Measurements from ENCODE around the gene AHSA1.

DNA sequence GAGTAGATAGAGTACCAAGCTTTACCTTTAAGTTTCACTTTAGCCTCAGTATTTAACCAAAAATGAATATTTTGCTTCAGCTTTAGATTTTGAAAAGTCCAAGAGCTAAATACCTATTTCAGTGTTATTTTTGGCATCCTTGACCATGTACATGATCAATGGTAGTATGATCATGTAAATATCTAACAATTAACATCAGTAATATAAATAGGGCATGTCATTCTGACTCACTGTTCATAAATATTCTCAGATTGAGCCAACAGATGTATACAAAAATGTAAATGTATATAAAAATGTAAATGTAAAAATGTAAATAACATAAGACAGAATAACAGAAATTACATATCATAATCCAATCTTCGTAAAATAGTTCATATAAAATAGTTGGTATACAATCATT is 19.3 kb upstream of the AHSA1 start:
- TF ChIP-seq, protein P1, sequence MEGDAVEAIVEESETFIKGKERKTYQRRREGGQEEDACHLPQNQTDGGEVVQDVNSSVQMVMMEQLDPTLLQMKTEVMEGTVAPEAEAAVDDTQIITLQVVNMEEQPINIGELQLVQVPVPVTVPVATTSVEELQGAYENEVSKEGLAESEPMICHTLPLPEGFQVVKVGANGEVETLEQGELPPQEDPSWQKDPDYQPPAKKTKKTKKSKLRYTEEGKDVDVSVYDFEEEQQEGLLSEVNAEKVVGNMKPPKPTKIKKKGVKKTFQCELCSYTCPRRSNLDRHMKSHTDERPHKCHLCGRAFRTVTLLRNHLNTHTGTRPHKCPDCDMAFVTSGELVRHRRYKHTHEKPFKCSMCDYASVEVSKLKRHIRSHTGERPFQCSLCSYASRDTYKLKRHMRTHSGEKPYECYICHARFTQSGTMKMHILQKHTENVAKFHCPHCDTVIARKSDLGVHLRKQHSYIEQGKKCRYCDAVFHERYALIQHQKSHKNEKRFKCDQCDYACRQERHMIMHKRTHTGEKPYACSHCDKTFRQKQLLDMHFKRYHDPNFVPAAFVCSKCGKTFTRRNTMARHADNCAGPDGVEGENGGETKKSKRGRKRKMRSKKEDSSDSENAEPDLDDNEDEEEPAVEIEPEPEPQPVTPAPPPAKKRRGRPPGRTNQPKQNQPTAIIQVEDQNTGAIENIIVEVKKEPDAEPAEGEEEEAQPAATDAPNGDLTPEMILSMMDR (IDR thresholded peaks at IDR 0.05) = no peak
- no peak for TF ChIP-seq POLR2A (IDR thresholded peaks at IDR 0.05)
